NCI-H1092 (cell line): Measurements from ENCODE around the gene PTBP1.

Experiments
- DNase-seq: peaks from one replicate; lab custom pipeline; 2025; lab: John Stamatoyannopoulos, UW

The PTBP1 gene

DNA sequence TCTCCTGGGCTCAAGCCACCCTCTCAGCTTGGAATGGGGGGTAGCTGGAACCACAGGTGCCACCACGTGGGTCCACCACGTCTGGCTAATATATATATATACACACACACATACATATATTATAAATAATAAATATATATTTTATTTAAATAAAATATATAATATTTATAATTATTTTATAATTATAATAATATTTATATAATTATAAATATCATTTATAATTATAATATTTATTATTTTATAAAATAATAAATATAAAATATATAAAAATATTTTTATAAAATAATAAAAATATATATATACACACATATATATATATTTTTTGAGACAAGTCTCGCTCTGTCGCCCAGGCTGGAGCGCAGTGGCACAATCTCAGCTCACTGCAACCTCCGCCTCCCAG, 57.3 kb downstream of the PTBP1 start:
- DNase-seq = no peak

DNA sequence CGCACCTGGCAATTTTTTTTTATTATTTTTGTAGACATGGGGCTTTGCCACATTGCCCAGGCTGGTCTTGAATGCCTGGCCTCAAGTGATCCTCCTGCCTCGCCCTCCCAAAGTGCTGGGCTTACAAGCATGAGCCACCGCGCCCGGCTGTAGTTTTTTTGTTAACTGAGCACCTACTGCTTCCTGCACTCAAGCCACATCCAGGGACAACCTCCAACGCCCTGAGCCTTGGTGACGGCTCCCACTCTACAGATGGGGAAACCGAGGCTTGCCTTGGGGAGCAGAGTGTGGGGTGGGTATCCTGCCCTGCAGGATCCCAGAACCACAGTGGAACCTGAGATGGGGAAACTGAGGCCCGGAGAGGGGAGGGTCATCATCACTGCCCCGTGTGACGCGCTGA, 57.9 kb downstream of the PTBP1 start:
- DNase-seq = no peak

DNA sequence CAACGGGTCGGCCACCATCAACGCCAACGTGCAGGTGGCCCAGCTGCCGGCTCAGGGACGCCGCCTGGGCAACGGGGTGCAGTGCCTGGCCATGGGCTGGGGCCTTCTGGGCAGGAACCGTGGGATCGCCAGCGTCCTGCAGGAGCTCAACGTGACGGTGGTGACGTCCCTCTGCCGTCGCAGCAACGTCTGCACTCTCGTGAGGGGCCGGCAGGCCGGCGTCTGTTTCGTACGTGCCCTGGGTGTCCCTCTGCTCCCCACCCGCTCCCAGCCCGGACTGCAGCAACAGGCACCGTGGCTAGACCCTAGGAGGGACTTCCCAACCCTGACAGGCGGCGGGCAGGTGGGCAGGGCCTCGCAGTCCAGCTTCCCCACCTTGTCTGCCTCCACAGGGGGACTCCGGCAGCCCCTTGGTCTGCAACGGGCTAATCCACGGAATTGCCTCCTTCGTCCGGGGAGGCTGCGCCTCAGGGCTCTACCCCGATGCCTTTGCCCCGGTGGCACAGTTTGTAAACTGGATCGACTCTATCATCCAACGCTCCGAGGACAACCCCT, 58.4 kb downstream of the PTBP1 start:
- DNase-seq = no peak

DNA sequence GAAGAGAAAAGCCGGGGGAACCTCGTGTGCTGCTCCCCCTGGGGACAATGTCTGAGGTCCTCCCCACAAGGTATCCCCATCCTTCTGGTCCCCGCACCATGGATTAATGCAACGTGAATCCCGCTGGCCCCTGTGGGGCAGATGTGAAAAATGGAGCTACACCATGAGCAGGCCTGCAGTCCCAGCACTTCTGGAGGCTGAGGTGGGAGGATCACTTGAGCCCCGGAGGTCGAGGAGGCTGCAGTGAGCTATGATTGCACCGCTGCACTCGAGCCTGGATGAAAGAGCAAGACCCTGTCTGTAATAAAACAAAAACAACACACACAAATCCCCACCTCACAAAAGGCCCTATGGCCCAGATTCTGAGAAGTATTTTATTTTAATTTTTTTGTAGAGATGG, 61.0 kb downstream of the PTBP1 start:
- no peak for DNase-seq

DNA sequence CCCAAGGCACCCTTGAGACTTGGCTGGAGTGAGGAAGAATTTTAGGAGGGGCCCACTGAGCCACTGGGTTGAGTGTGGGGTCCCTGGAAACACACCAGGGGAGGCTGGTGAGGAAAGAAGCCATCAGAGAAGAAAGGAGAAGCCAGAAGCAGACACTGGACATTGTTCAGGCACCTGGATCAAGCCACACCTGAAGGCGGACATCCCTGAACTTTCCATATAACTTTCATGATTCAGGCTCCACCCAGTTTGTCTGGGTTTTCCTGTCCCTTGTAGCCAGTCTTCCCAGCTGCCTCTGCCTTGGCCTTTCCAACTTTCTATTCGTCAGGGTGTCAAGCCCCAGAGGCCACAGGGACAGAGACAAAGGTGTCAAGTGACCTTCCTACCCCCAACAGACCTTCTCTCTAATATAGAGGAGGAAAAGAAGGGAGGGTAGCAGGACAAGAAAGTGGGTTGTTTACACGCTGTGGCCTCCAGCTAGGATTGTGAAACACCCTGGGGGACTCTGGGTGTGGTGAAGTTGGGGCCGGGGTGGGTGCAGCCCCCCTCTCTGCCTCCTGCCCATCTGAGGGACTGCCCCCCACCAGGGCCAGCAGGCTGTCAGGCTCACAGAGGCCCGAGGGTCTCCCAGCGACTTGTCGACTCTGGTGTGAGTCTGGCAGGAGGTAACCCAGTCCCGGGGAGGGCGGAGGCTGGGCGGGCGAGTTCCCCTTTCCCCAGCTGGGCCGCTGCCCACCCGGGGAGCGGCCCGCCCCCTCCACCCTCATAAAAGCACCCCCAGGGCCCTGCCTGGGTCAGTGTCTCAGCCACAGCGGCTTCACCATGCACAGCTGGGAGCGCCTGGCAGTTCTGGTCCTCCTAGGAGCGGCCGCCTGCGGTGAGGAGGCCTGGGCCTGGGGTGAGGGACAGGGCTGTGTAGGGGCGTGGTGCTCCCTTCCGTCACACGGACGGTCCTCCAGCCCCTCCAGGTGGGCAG, 61.9 kb downstream of the PTBP1 start, which contains the start of gene CFD:
CFD (plus strand) TSS at position 797 of the 976 bp plus-strand sequence; CDS start at position 823, 26 bp downstream.
- DNase-seq = no peak

DNA sequence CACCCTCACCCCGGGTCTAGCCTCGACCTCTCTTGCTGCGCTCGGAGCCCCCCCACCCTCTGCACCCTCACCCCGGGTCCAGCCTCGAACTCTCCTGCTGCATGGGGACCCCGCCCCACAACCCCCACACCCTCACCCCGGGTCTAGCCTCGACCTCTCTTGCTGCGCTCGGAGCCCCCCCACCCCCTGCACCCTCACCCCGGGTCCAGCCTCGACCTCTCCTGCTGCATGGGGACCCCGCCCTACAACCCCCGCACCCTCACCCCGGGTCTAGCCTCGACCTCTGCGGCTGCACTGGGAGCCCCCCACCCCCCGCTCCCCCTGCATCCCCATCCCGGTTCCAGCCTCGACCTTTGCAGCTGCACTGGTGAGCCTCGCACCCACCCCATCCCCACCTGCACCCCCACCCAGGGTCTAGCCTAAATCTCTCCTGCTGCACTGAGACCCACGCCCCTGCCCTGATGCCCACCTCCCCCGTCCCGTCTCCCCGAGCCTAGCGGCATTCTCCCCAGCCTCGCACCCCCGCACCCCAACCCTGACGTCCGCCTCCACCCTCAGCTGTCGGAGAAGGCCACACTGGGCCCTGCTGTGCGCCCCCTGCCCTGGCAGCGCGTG, 64.0 kb downstream of the PTBP1 start:
- no peak for DNase-seq
